K562 (cell line): ENCODE measurements around the gene TCEAL5. TPM values are rescaled to one million over a fixed set of nuclear protein-coding genes. Genes with fewer than 3 reads are reported as not detected.

ENCODE experiments used
- ATAC-seq: fragments of 200-7000 bp; cut with Tn5 transposase; 3 replicates; pipeline ENCODE4 v1.9.1; 2020; ENCODE audit warnings: moderate library complexity
- BruUV-seq: library from RNA; stranded (reverse); fragments of 400-500 nt; replicated peaks from 2 replicates; lab custom pipeline; 2021; lab: Mats Ljungman, UMichigan
- CTCF ChIA-PET: fragments of 300-600 bp; formaldehyde crosslinking; extraction: SDS; loops from one replicate; lab custom pipeline; 2021; ENCODE audit warnings: low intra/inter-chr PET ratio; lab: Yijun Ruan, JAX
- POLR2A ChIA-PET: fragments of 300-600, 350-650 bp; sonication (Branson Sonifier 250); formaldehyde crosslinking; extraction: SDS; loops from one replicate; lab custom pipeline; 2021; ENCODE audit warnings: antibody characterized with exemption, inconsistent platforms; lab: Yijun Ruan, JAX
- DNase-seq, 4 experiments: peaks; one replicate each; pipeline versions ENCODE4 v3.0.0 to v3.0.0-alpha.2; 2011 to 2018; ENCODE audit warnings: low spot score in 3 of 4, mixed read lengths in 3 of 4; ENCODE audit errors: extremely low read depth in 1 of 4
- FAIRE-seq: peaks from 2 replicates; lab custom pipeline; 2011; peaks lifted over from hg19 to GRCh38; lab: Jason Lieb, UNC
- H2AFZ ChIP-seq: 2 replicates; pipeline ENCODE4 v1.6.0; 2011; ENCODE audit warnings: low read depth, low read length, control low read depth, inconsistent platforms
- H3K27ac ChIP-seq: fragments of 200-600 bp; 3 replicates; pipeline ENCODE4 v1.8.0; 2011; ENCODE audit warnings: low read depth, mild to moderate bottlenecking, control low read depth, inconsistent platforms, low read length, moderate library complexity, mixed read lengths; ENCODE audit errors: extremely low read depth
- H3K27me3 ChIP-seq, 2 experiments: fragments of 300-600 bp in 1 of 2; 2 replicates in 1 of 2; 3 replicates in 1 of 2; pipeline versions ENCODE4 v1.6.0 to v1.8.0; 2011; ENCODE audit warnings: inconsistent platforms in 2 of 2, low read length in 2 of 2, mild to moderate bottlenecking in 1 of 2, mixed read lengths in 1 of 2, moderate library complexity in 1 of 2; ENCODE audit not compliant: control insufficient read depth in 2 of 2, insufficient read depth in 2 of 2
- H3K36me3 ChIP-seq: fragments of 300-600 bp; 3 replicates; pipeline ENCODE4 v1.8.0; 2011; ENCODE audit warnings: mild to moderate bottlenecking, low read length, inconsistent platforms; ENCODE audit not compliant: control insufficient read depth, insufficient read depth
- H3K4me1 ChIP-seq, 2 experiments: fragments of 200-600 bp in 1 of 2; replicated peaks in 1 of 2; 2 replicates in 1 of 2; 3 replicates in 1 of 2; pipeline versions ENCODE4 v1.5.1 to v1.8.0; 2011; ENCODE audit warnings: inconsistent platforms in 2 of 2, low read length in 2 of 2, mild to moderate bottlenecking in 1 of 2, mixed read lengths in 1 of 2, moderate library complexity in 1 of 2; ENCODE audit not compliant: control insufficient read depth in 2 of 2, insufficient read depth in 2 of 2
- H3K4me2 ChIP-seq: 2 replicates; pipeline ENCODE4 v1.6.1; 2011; ENCODE audit warnings: low read length, control low read depth, inconsistent platforms, mixed read lengths; ENCODE audit not compliant: insufficient read depth
- H3K4me3 ChIP-seq: fragments of 200-600 bp; sonication (generic), shearing (Covaris generic); 2 replicates; pipeline ENCODE4 v1.5.1; 2016; ENCODE audit warnings: control low read depth, inconsistent platforms
- H3K79me2 ChIP-seq: fragments of 200-600 bp; 3 replicates; pipeline ENCODE4 v1.8.0; 2011; ENCODE audit warnings: low read length, inconsistent platforms; ENCODE audit not compliant: control insufficient read depth, insufficient read depth
- H3K9ac ChIP-seq, 2 experiments: 2 replicates each; pipeline versions ENCODE4 v1.6.0 to v1.6.1; 2011; ENCODE audit warnings: low read depth in 2 of 2, low read length in 2 of 2, control low read depth in 1 of 2, inconsistent platforms in 1 of 2, mild to moderate bottlenecking in 1 of 2, mixed read lengths in 1 of 2; ENCODE audit not compliant: insufficient read depth in 1 of 2
- H3K9me1 ChIP-seq: one replicate; pipeline ENCODE4 v1.6.0; 2011; ENCODE audit warnings: inconsistent platforms, mild to moderate bottlenecking, low read length, moderate library complexity; ENCODE audit not compliant: control insufficient read depth, insufficient read depth
- H3K9me3 ChIP-seq: replicated peaks from 2 replicates; pipeline ENCODE4 v1.5.1; 2011; ENCODE audit warnings: low read depth, low read length, inconsistent platforms; ENCODE audit not compliant: control insufficient read depth, insufficient read depth
- H4K20me1 ChIP-seq: replicated peaks from 2 replicates; pipeline ENCODE4 v1.6.1; 2011; ENCODE audit warnings: low read length, inconsistent platforms, mixed read lengths; ENCODE audit not compliant: control insufficient read depth, insufficient read depth
- ARID2 ChIP-seq: fragments of 450-650 bp; IDR thresholded peaks from 2 replicates; pipeline ENCODE4 v1.6.1; 2017; ENCODE audit warnings: antibody characterized with exemption, mild to moderate bottlenecking
- CBX8 ChIP-seq: fragments of 200-600 bp; sonication (generic); IDR thresholded peaks from 2 replicates; pipeline ENCODE4 v1.6.1; 2012; ENCODE audit warnings: borderline replicate concordance, mixed run types, low read depth, mild to moderate bottlenecking, moderate library complexity, mixed read lengths, low read length, control low read depth, inconsistent platforms; ENCODE audit not compliant: poor library complexity, severe bottlenecking; ENCODE audit errors: extremely low read depth
- CHCHD3 ChIP-seq: fragments of 250-450 bp; sonication (Bioruptor Pico); IDR thresholded peaks from 2 replicates; pipeline ENCODE4 v2.1.2; 2022; ENCODE audit warnings: mild to moderate bottlenecking
- CTCF ChIP-seq, 3 experiments: IDR thresholded peaks in 2 of 3; conservative IDR thresholded peaks in 1 of 3; 2 replicates each; pipeline ENCODE4 v1.5.1; 2011 to 2012; ENCODE audit warnings: low read length in 3 of 3, mild to moderate bottlenecking in 3 of 3, control low read depth in 2 of 3, improper control_type of control experiment in 1 of 3, inconsistent platforms in 1 of 3, low read depth in 1 of 3, mixed read lengths in 1 of 3, moderate library complexity in 1 of 3; ENCODE audit not compliant: insufficient read depth in 2 of 3
- DPF2 ChIP-seq: fragments of 450-650 bp; IDR thresholded peaks from 2 replicates; pipeline ENCODE4 v1.6.1; 2016
- HES1 ChIP-seq: fragments of 450-650 bp; IDR thresholded peaks from 2 replicates; pipeline ENCODE4 v1.6.1; 2016; ENCODE audit warnings: low read depth, mild to moderate bottlenecking, moderate library complexity
- HNRNPL ChIP-seq: fragments of 200-400 bp; formaldehyde crosslinking; IDR thresholded peaks from 2 replicates; pipeline ENCODE4 v1.6.1; 2017; ENCODE audit warnings: low read depth, mild to moderate bottlenecking, low read length
- ID3 ChIP-seq, 2 experiments: fragments of 250-450 bp in 1 of 2; fragments of 450-650 bp in 1 of 2; sonication (Bioruptor Pico) in 1 of 2; IDR thresholded peaks; 2 replicates each; pipeline versions ENCODE4 v1.6.1 to v1.8.0; 2016 to 2021; ENCODE audit warnings: mild to moderate bottlenecking in 2 of 2, moderate library complexity in 2 of 2, missing compliant biosample characterization in 1 of 2, missing genetic modification characterization in 1 of 2
- ILF3 ChIP-seq: fragments of 450-650 bp; IDR thresholded peaks from 2 replicates; pipeline ENCODE4 v1.6.1; 2018; ENCODE audit warnings: antibody characterized with exemption, mild to moderate bottlenecking, moderate library complexity, borderline replicate concordance
- KDM2B ChIP-seq: fragments of 250-450 bp; sonication (Bioruptor Pico); IDR thresholded peaks from 2 replicates; pipeline ENCODE4 v1.8.0; 2021; ENCODE audit warnings: mild to moderate bottlenecking, moderate library complexity
- KLF6 ChIP-seq: fragments of 250-450 bp; sonication (Bioruptor Pico); IDR thresholded peaks from 2 replicates; pipeline ENCODE4 v1.4.0; 2020; ENCODE audit warnings: mild to moderate bottlenecking, moderate library complexity, borderline replicate concordance
- RBBP5 ChIP-seq: fragments of 200-600 bp; sonication (generic); IDR thresholded peaks from 2 replicates; pipeline ENCODE4 v1.6.1; 2012; ENCODE audit warnings: borderline replicate concordance, mild to moderate bottlenecking, low read length, control low read depth, inconsistent platforms; ENCODE audit not compliant: insufficient read depth, poor library complexity, severe bottlenecking
- RBM15 ChIP-seq: fragments of 200-400 bp; formaldehyde crosslinking; IDR thresholded peaks from 2 replicates; pipeline ENCODE4 v1.6.1; 2018; ENCODE audit warnings: mild to moderate bottlenecking, low read length, moderate library complexity; ENCODE audit not compliant: insufficient read depth
- SAFB ChIP-seq: fragments of 200-400 bp; formaldehyde crosslinking; IDR thresholded peaks from 2 replicates; pipeline ENCODE4 v1.6.1; 2017; ENCODE audit warnings: low read depth, low read length, borderline replicate concordance
- SPI1 ChIP-seq: IDR thresholded peaks from 2 replicates; pipeline ENCODE4 v1.6.1; 2011; ENCODE audit warnings: low read depth, low read length, control low read depth, borderline replicate concordance
- TCF15 ChIP-seq: fragments of 250-450 bp; sonication (Bioruptor Pico); IDR thresholded peaks from 2 replicates; pipeline ENCODE4 v1.8.0; 2022; ENCODE audit warnings: moderate library complexity, mild to moderate bottlenecking, inconsistent platforms
- ZNF24 ChIP-seq: fragments of 450-650 bp; IDR thresholded peaks from 2 replicates; pipeline ENCODE4 v1.6.1; 2016
- ZNF263 ChIP-seq: sonication (generic); formaldehyde crosslinking; IDR thresholded peaks from 2 replicates; pipeline ENCODE4 v1.8.0; 2022; ENCODE audit warnings: mild to moderate bottlenecking, missing genetic modification reagents, borderline replicate concordance
- ZNF764 ChIP-seq: fragments of 250-450 bp; sonication (Bioruptor Pico); IDR thresholded peaks from 2 replicates; pipeline ENCODE4 v1.4.0; 2020; ENCODE audit warnings: low read depth, mild to moderate bottlenecking, moderate library complexity
- WGBS: fragments of 100-300 bp; shearing (Covaris generic); methylation state at CpG from one replicate; pipeline ENCODE4 v1.1.6; 2016; ENCODE audit warnings: low coverage, mixed read lengths; ENCODE audit not compliant: insufficient coverage; ENCODE audit errors: missing lambda C conversion rate; 5-methylcytosine and 5-hydroxymethylcytosine counted together
- in situ Hi-C: fragments of 300-500 bp; cut with MboI; formaldehyde crosslinking; loops from 4 replicates; pipeline ENCODE4 v1.15.0; 2018; ENCODE audit warnings: inconsistent platforms, mixed read lengths
- intact Hi-C: fragments of 100-400 bp; cut with micrococcal nuclease; formaldehyde crosslinking; loops from 2 replicates; pipeline ENCODE4 v1.14.2; 2022
- polyA plus RNA-seq, 8 experiments: library from polyadenylated mRNA; depleted of rRNA in 4 of 8; stranded (reverse) in 5 of 8; unstranded in 3 of 8; fragments of >200 nt; fragmentation: Nextera tagmentation in 2 of 8; fragmentation: Illumina TruSeq in 1 of 8; extraction: Ambion mirVana in 2 of 8; extraction: Trizol in 1 of 8; gene quantifications; 2 replicates each; pipeline versions ENCODE4 v1.2.1 to v1.2.3, GENCODE V29; 2011 to 2014; ENCODE audit warnings: inconsistent platforms in 1 of 8, missing spikeins in 1 of 8
- total RNA-seq, 7 experiments: library from RNA; depleted of rRNA in 6 of 7; stranded (reverse); fragments of >200 nt in 6 of 7; fragmentation: Illumina TruSeq in 2 of 7; extraction: Trizol in 2 of 7; gene quantifications; 2 replicates each; pipeline versions ENCODE4 v1.2.1 to v1.2.3, GENCODE V29; 2011 to 2021; ENCODE audit warnings: low replicate concordance in 1 of 7

TCEAL5 gene
- total and polyA plus RNA-seq, 9 of the 15 experiments (the other 6 are each of a cell fraction or from before 2014, with no cell fraction given) = 0.10 to 0.18 TPM; not detected in 7

- peak overlapping the region; percentile 80 for H3K27ac ChIP-seq
- TF ChIP-seq RBM15 (no peak), HES1 (peak; percentile 65; the same call in 1 of the 2 replicates), CTCF (IDR thresholded peaks at IDR 0.05 in 2 of 3, conservative IDR thresholded peaks at IDR 0.05 in 1 of 3; ENCODE audit: insufficient read depth in 2 of 3, low read depth in 1 of 3, low read length in 3 of 3) (no peak), ILF3 (no peak), SPI1 (peak; percentile 23; the same call in 1 of the 2 replicates), RBBP5 (no peak), ARID2 (no peak), ZNF263 (CRISPR knock-in tag) (no peak), CHCHD3 (no peak), ID3 (CRISPR knock-in tag; IDR thresholded peaks at IDR 0.05) (no peak), ID3 (tag; IDR thresholded peaks at IDR 0.05) (no peak; the same call in 1 of the 2 replicates), KDM2B (no peak), SAFB (no peak), TCF15 (no peak), ZNF764 (CRISPR knock-in tag) (no peak), KLF6 (no peak), DPF2 (peak; percentile 93), ZNF24 (no peak), CBX8 (no peak), HNRNPL (no peak)
Measured at GRCh38 chrX:103233263-103233662, 43.3 kb downstream of the TCEAL5 start.

More at GRCh38 chrX:103233263-103233662, 43.3 kb downstream of the TCEAL5 start:
- Histone ChIP-seq H4K20me1 (no peaks in the 10 kb centered on the region), H3K27me3 (no peaks in the 10 kb centered on the region), H3K9ac (peak overlapping the region in 1 of 2 experiments; percentile 56; a peak in 2 of 4 replicates), H3K4me1 (peaks cover 9 to 46% of the 10 kb centered on the region in 2 experiments), H3K9me3 (no peaks in the 10 kb centered on the region; the same call in 1 of the 2 replicates), H3K4me3 (no peak overlapping the region), H3K79me2 (peaks cover 5% of the 10 kb centered on the region; the same call in 1 of the 3 replicates), H2AFZ (peak overlapping the region; percentile 64), H3K4me2 (peak overlapping the region; percentile 79), H3K9me1 (no peaks in the 10 kb centered on the region), H3K36me3 (no peaks in the 10 kb centered on the region)
- 0% methylated on average over 2 of the region's 2 CpGs for WGBS
- POLR2A ChIA-PET = interaction anchor here (0.6 to 2.3 kb wide), 4 partner anchors 9 to 15 kb away, joined by 3 to 5 read pairs (median 4); no protein-coding TSS in a partner anchor
- DNase-seq = peak; percentile 21 to 88 (median 50)
- FAIRE-seq = peak; percentile 97
- CTCF ChIA-PET = no interaction called here
- in situ Hi-C loops (no loop called here), intact Hi-C loops (loop anchor here (1.0 kb wide), 1 partner anchor 22 kb away; no protein-coding TSS in a partner anchor)
- peak; percentile 85 for ATAC-seq
- BruUV-seq = no TSS peak
